Activated T-helper 17 cell treated with anti-CD3 and anti-CD28 coated beads, Interleukin-2, amount 50 U/mL, for 72 hours (primary cell): ENCODE results near the gene MMADHC. TPM values are rescaled to one million over a fixed set of nuclear protein-coding genes. Genes with fewer than 3 reads are reported as not detected.

ENCODE experiments used
- ATAC-seq: fragments of 150-1000 bp; cut with Tn5 transposase; replicated peaks from 2 replicates; pipeline ENCODE4 v1.10.0; 2021; ENCODE audit warnings: mild to moderate bottlenecking, moderate library complexity
- H3K27ac Mint-ChIP-seq: one replicate; pipeline ENCODE4 v1.8.0; 2022; ENCODE audit warnings: mixed read lengths
- H3K27me3 Mint-ChIP-seq: one replicate; pipeline ENCODE4 v1.8.0; 2022; ENCODE audit warnings: mixed read lengths
- H3K36me3 Mint-ChIP-seq: one replicate; pipeline ENCODE4 v1.8.0; 2022; ENCODE audit warnings: low read depth, mild to moderate bottlenecking, mixed read lengths
- H3K4me1 Mint-ChIP-seq: one replicate; pipeline ENCODE4 v1.8.0; 2022; ENCODE audit warnings: mixed read lengths
- H3K4me3 Mint-ChIP-seq: one replicate; pipeline ENCODE4 v1.8.0; 2022; ENCODE audit warnings: mild to moderate bottlenecking, mixed read lengths
- H3K9me3 Mint-ChIP-seq: one replicate; pipeline ENCODE4 v1.8.0; 2022; ENCODE audit warnings: mixed read lengths
- total RNA-seq, 2 donors: library from RNA; stranded (reverse); gene quantifications; one replicate each; pipeline ENCODE4 v1.2.3, GENCODE V29; 2022

MMADHC gene
- total RNA-seq, 2 donors from 2014 or later = 99.4 to 120 TPM

GRCh38 chr2:149603248-149603647, 15.7 kb upstream of the MMADHC start:
- no peak for ATAC-seq
- Mint-ChIP-seq H3K27me3 (no peaks in the 10 kb centered on the region), H3K9me3 (no peaks in the 10 kb centered on the region), H3K4me3 (no peak overlapping the region), H3K4me1 (peaks cover 12% of the 10 kb centered on the region), H3K36me3 (no peaks in the 10 kb centered on the region), H3K27ac (no peak overlapping the region)

- Mint-ChIP-seq H3K36me3 (no peaks in the 10 kb centered on the region), H3K4me1 (peaks cover 17% of the 10 kb centered on the region), H3K4me3 (no peak overlapping the region), H3K27ac (no peak overlapping the region), H3K27me3 (no peaks in the 10 kb centered on the region), H3K9me3 (no peaks in the 10 kb centered on the region)
- ATAC-seq = peak; percentile 28
Measured at GRCh38 chr2:149601141-149601796, 13.7 kb upstream of the MMADHC start.

- H3K27me3 Mint-ChIP-seq = peaks cover 11% of the 10 kb centered on the region
- no peaks in the 10 kb centered on the region for H3K36me3 Mint-ChIP-seq
- H3K4me3 Mint-ChIP-seq = peak overlapping the region; percentile 34
- H3K9me3 Mint-ChIP-seq = no peaks in the 10 kb centered on the region
- H3K27ac Mint-ChIP-seq = peak overlapping the region; percentile 36
- ATAC-seq = peak; percentile 99
- H3K4me1 Mint-ChIP-seq = peaks cover 14% of the 10 kb centered on the region
Measured at GRCh38 chr2:149597668-149598326, 10.2 kb upstream of the MMADHC start.

GRCh38 chr2:149597050-149597667, 9.6 kb upstream of the MMADHC start:
- Mint-ChIP-seq H3K36me3 (no peaks in the 10 kb centered on the region), H3K9me3 (no peaks in the 10 kb centered on the region), H3K4me3 (peak overlapping the region; percentile 34), H3K27me3 (peaks cover 11% of the 10 kb centered on the region), H3K27ac (peak overlapping the region; percentile 36), H3K4me1 (peaks cover 14% of the 10 kb centered on the region)
- ATAC-seq = no peak

- no peak overlapping the region for H3K27ac Mint-ChIP-seq
- H3K27me3 Mint-ChIP-seq = peaks cover 17% of the 10 kb centered on the region
- H3K36me3 Mint-ChIP-seq = no peaks in the 10 kb centered on the region
- ATAC-seq = no peak
- H3K4me1 Mint-ChIP-seq = peaks cover 11% of the 10 kb centered on the region
- H3K9me3 Mint-ChIP-seq = no peaks in the 10 kb centered on the region
- no peak overlapping the region for H3K4me3 Mint-ChIP-seq
Measured at GRCh38 chr2:149596471-149596870, 8.9 kb upstream of the MMADHC start.

GRCh38 chr2:149595056-149595963, 7.7 kb upstream of the MMADHC start:
- Mint-ChIP-seq H3K9me3 (no peaks in the 10 kb centered on the region), H3K27me3 (peaks cover 17% of the 10 kb centered on the region)

GRCh38 chr2:149594411-149594810, 6.8 kb upstream of the MMADHC start:
- H3K9me3 Mint-ChIP-seq = no peaks in the 10 kb centered on the region
- H3K27ac Mint-ChIP-seq = no peak overlapping the region
- H3K4me3 Mint-ChIP-seq = no peak overlapping the region
- H3K36me3 Mint-ChIP-seq = no peaks in the 10 kb centered on the region
- H3K4me1 Mint-ChIP-seq = peaks cover 6% of the 10 kb centered on the region
- peaks cover 17% of the 10 kb centered on the region for H3K27me3 Mint-ChIP-seq
- ATAC-seq = no peak

More at GRCh38 chr2:149595056-149595963, 7.7 kb upstream of the MMADHC start:
- Mint-ChIP-seq H3K4me3 (no peak overlapping the region), H3K4me1 (peaks cover 6% of the 10 kb centered on the region), H3K36me3 (no peaks in the 10 kb centered on the region), H3K27ac (no peak overlapping the region)
- no peak for ATAC-seq

GRCh38 chr2:149587950-149588487, 444 bp upstream of the MMADHC start:
- Mint-ChIP-seq H3K9me3 (no peaks in the 10 kb centered on the region), H3K36me3 (peaks cover 48% of the 10 kb centered on the region), H3K4me1 (peaks cover 15% of the 10 kb centered on the region), H3K27me3 (peaks cover 12% of the 10 kb centered on the region), H3K27ac (peak overlapping the region; percentile 100), H3K4me3 (peak overlapping the region; percentile 100)
- peak; percentile 29 for ATAC-seq

GRCh38 chr2:149586898-149587219, 716 bp downstream of the MMADHC start:
- no peak for ATAC-seq
- H3K27me3 Mint-ChIP-seq = peaks cover 7% of the 10 kb centered on the region
- H3K9me3 Mint-ChIP-seq = no peaks in the 10 kb centered on the region
- peaks cover 21% of the 10 kb centered on the region for H3K4me1 Mint-ChIP-seq
- H3K36me3 Mint-ChIP-seq = peaks cover 60% of the 10 kb centered on the region
- peak overlapping the region; percentile 100 for H3K27ac Mint-ChIP-seq
- H3K4me3 Mint-ChIP-seq = peak overlapping the region; percentile 100

GRCh38 chr2:149586063-149586462, 1.5 kb downstream of the MMADHC start:
- H3K4me3 Mint-ChIP-seq = peak overlapping the region; percentile 100
- peaks cover 4% of the 10 kb centered on the region for H3K27me3 Mint-ChIP-seq
- H3K27ac Mint-ChIP-seq = peak overlapping the region; percentile 100
- H3K36me3 Mint-ChIP-seq = peaks cover 68% of the 10 kb centered on the region
- no peak for ATAC-seq
- peaks cover 26% of the 10 kb centered on the region for H3K4me1 Mint-ChIP-seq
- H3K9me3 Mint-ChIP-seq = no peaks in the 10 kb centered on the region

GRCh38 chr2:149585166-149585885, 2.2 kb downstream of the MMADHC start:
- H3K4me3 Mint-ChIP-seq = peak overlapping the region; percentile 100
- H3K27ac Mint-ChIP-seq = peak overlapping the region; percentile 100
- peaks cover 75% of the 10 kb centered on the region for H3K36me3 Mint-ChIP-seq
- no peak for ATAC-seq
- H3K9me3 Mint-ChIP-seq = no peaks in the 10 kb centered on the region
- H3K4me1 Mint-ChIP-seq = peaks cover 31% of the 10 kb centered on the region
- peaks cover 4% of the 10 kb centered on the region for H3K27me3 Mint-ChIP-seq

- ATAC-seq = no peak
- Mint-ChIP-seq H3K4me3 (no peak overlapping the region), H3K27me3 (no peaks in the 10 kb centered on the region), H3K9me3 (no peaks in the 10 kb centered on the region), H3K4me1 (peaks cover 38% of the 10 kb centered on the region), H3K27ac (no peak overlapping the region), H3K36me3 (peaks cover 98% of the 10 kb centered on the region)
Measured at GRCh38 chr2:149579972-149580882, 7.3 kb downstream of the MMADHC start.

GRCh38 chr2:149577269-149577668, 10.3 kb downstream of the MMADHC start:
- Mint-ChIP-seq H3K27me3 (no peaks in the 10 kb centered on the region), H3K4me3 (no peak overlapping the region), H3K27ac (no peak overlapping the region), H3K4me1 (peaks cover 26% of the 10 kb centered on the region), H3K9me3 (no peaks in the 10 kb centered on the region), H3K36me3 (peaks cover 96% of the 10 kb centered on the region)
- no peak for ATAC-seq
